Measurements from ENCODE around the gene EXOC6B. TPM values are rescaled to one million over a fixed set of nuclear protein-coding genes. Genes with fewer than 3 reads are reported as not detected.

The EXOC6B gene
- total and polyA plus RNA-seq, 2 of the 8 experiments (the other 6 are each of a cell fraction or from before 2014, with no cell fraction given): 13.5 to 33.0 TPM

DNA sequence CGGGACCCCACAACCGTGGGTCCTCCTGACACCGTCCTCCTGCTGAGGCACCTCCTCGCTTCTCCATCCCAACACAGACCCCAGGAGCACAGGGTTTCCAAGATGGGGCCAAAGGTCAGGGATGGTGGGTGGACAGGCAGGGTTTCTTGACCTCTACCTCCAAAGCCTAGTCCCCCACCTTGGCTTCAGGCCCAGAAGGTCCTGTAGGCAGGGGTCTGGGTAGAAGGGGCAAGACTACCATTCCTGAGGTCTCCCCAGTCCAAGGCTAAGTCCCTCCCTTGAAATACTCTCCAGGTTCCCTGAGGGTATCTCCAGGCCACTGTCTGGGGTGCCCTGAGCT lies 685.2 kb downstream of the EXOC6B start:
- no peaks in the 10 kb centered on the region for H3K36me3 ChIP-seq (ENCODE audit: control insufficient read depth in 2 of 4, insufficient read depth in 4 of 4, low read length in 3 of 4)
- no peaks in the 10 kb centered on the region; a peak in 1 of 4 replicates for H3K9me3 ChIP-seq (ENCODE audit: insufficient read depth in 2 of 2, low read depth in 1 of 2, low read length in 1 of 2)
- H4K20me1 ChIP-seq (replicated peaks in 1 of 2; ENCODE audit: control insufficient read depth in 1 of 2, insufficient read depth in 2 of 2, low read length in 2 of 2): peaks cover 3 to 4% of the 10 kb centered on the region in 2 experiments
- no peak overlapping the region for H3K4ac ChIP-seq (replicated peaks; ENCODE audit: insufficient read length, low read depth, low read length)
- CTCF ChIA-PET (ENCODE audit: partially characterized antibody): interaction anchor here (0.7 to 9.5 kb wide), 3 partner anchors 10 to 217 kb away, joined by 7 to 70 read pairs (median 20); no protein-coding TSS in a partner anchor
- H4K5ac ChIP-seq (ENCODE audit: insufficient read length, low read depth, low read length): no peak overlapping the region
- peaks cover 10% of the 10 kb centered on the region; the same call in 1 of the 2 replicates for H3K23me2 ChIP-seq (ENCODE audit: low read depth, low read length)
- 83% methylated on average over 4 of the region's 4 CpGs; no CpG with 5 or more reads in 1 of the 2 experiments for WGBS, 2 experiments (ENCODE audit: extremely low coverage in 1 of 2, insufficient coverage in 1 of 2, insufficient read length in 1 of 2, insufficient replicate concordance in 2 of 2, low coverage in 1 of 2, low lambda C conversion rate in 2 of 2, missing lambda C conversion rate in 1 of 2)
- H3K27me3 ChIP-seq (replicated peaks in 1 of 4; ENCODE audit: control insufficient read depth in 3 of 4, extremely low read depth in 1 of 4, insufficient read depth in 3 of 4, low read length in 3 of 4): peaks cover 30 to 60% (median 52%) of the 10 kb centered on the region in 4 experiments
- POLR2A ChIA-PET (ENCODE audit: partially characterized antibody): no interaction called here
- no peak for DNase-seq (ENCODE audit: low read depth in 1 of 2, low spot score in 2 of 2)
- H2AK5ac ChIP-seq (ENCODE audit: low read depth, low read length): no peak overlapping the region
- H2BK20ac ChIP-seq (ENCODE audit: low read length): no peak overlapping the region
- no peak overlapping the region for H2BK120ac ChIP-seq (replicated peaks; ENCODE audit: low read depth, low read length)
- no peak overlapping the region for H2AFZ ChIP-seq (ENCODE audit: low read length)
- no peaks in the 10 kb centered on the region for H3K79me1 ChIP-seq (ENCODE audit: low read depth, low read length)
- H3K27ac ChIP-seq (ENCODE audit: low read depth, low read length): no peak overlapping the region
- no peak overlapping the region for H3K18ac ChIP-seq (ENCODE audit: extremely low read depth, low read length)
- H2BK5ac ChIP-seq (ENCODE audit: low read depth, low read length): no peak overlapping the region
- H2BK15ac ChIP-seq (ENCODE audit: low read length): 0 out of 2 replicates have a peak overlapping the region, but pooled peaks have one; percentile 61
- no peak overlapping the region for H3K4me2 ChIP-seq (ENCODE audit: insufficient read depth in 1 of 2, low read depth in 2 of 2, low read length in 2 of 2)
- H2BK12ac ChIP-seq (ENCODE audit: low read depth, low read length): no peak overlapping the region
- no peak overlapping the region for H3K4me3 ChIP-seq (ENCODE audit: extremely low read depth in 1 of 4, insufficient read depth in 2 of 4, low read depth in 3 of 4, low read length in 4 of 4)
- no peak overlapping the region for H3K9ac ChIP-seq (replicated peaks in 1 of 4; ENCODE audit: extremely low read depth in 1 of 4, low read depth in 3 of 4, low read length in 3 of 4)
- no peaks in the 10 kb centered on the region for H3K79me2 ChIP-seq (ENCODE audit: control insufficient read depth in 1 of 2, insufficient read depth in 2 of 2, low read length in 2 of 2)
- no peak for FAIRE-seq
- peaks cover 0 to 25% (median 20%) of the 10 kb centered on the region in 4 experiments; a peak in 6 of 7 replicates for H3K4me1 ChIP-seq (replicated peaks in 1 of 4; ENCODE audit: control insufficient read depth in 3 of 4, insufficient read depth in 4 of 4, low read length in 3 of 4)
- H3K23ac ChIP-seq (ENCODE audit: insufficient read length): no peak overlapping the region
- no peak overlapping the region; the same call in 1 of the 2 replicates for H4K8ac ChIP-seq (ENCODE audit: extremely low read depth, insufficient read depth, low read length)
- no peak overlapping the region for H4K91ac ChIP-seq (replicated peaks; ENCODE audit: insufficient read length, low read length)
- no peak overlapping the region for H3K14ac ChIP-seq (ENCODE audit: insufficient read length)
- H3K56ac ChIP-seq (replicated peaks; ENCODE audit: insufficient read length, low read depth, low read length): no peak overlapping the region
- TF ChIP-seq TCF12 (IDR thresholded peaks at IDR 0.05; ENCODE audit: low read depth, low read length) (no peak), EGR1 (IDR thresholded peaks at IDR 0.05; ENCODE audit: borderline replicate concordance, low read depth, low read length) (no peak), ASH2L (IDR thresholded peaks at IDR 0.05; ENCODE audit: low read length) (no peak), BCL11A (IDR thresholded peaks at IDR 0.05; ENCODE audit: low read depth in 2 of 2, low read length in 2 of 2) (no peak), RAD21 (IDR thresholded peaks at IDR 0.05 in 1 of 2, conservative IDR thresholded peaks at IDR 0.05 in 1 of 2; ENCODE audit: low read depth in 2 of 2, low read length in 2 of 2) (no peak), CHD1 (IDR thresholded peaks at IDR 0.05; ENCODE audit: low read depth, low read length) (no peak), TAF7 (optimal IDR thresholded peaks at IDR 0.05; ENCODE audit: borderline replicate concordance, low read depth, low read length) (no peak), EZH2 (IDR thresholded peaks at IDR 0.05; ENCODE audit: low read depth, low read length, severe bottlenecking) (no peak)
